GM12878 (cell line): Measurements from ENCODE around the gene RTP5. TPM values are rescaled to one million over a fixed set of nuclear protein-coding genes. Genes with fewer than 3 reads are reported as not detected.

Experiments used
- ATF7 ChIP-seq: fragments of 450-650 bp; IDR thresholded peaks from 2 replicates; pipeline ENCODE4 v1.6.1; 2016; ENCODE audit warnings: low read depth, mild to moderate bottlenecking
- CBX5 ChIP-seq: sonication (generic); IDR thresholded peaks from 2 replicates; pipeline ENCODE4 v1.6.1; 2016; ENCODE audit warnings: low read depth, moderate library complexity, mild to moderate bottlenecking, inconsistent platforms
- CEBPB ChIP-seq, 2 experiments: fragments of 150-350 bp in 1 of 2; IDR thresholded peaks; 2 replicates each; pipeline ENCODE4 v1.6.1; 2012 to 2014; ENCODE audit warnings: low read depth in 2 of 2, low read length in 2 of 2, borderline replicate concordance in 1 of 2, inconsistent platforms in 1 of 2
- CREM ChIP-seq: IDR thresholded peaks from 2 replicates; pipeline ENCODE4 v1.6.1; 2014; ENCODE audit warnings: antibody characterized with exemption, low read depth
- EGR1 ChIP-seq, 2 experiments: IDR thresholded peaks; 1 replicate in 1 of 2; 2 replicates in 1 of 2; pipeline ENCODE4 v1.6.1; 2011 to 2012; ENCODE audit warnings: low read depth in 2 of 2, low read length in 2 of 2, borderline replicate concordance in 1 of 2, mild to moderate bottlenecking in 1 of 2, moderate library complexity in 1 of 2
- ESRRA ChIP-seq: IDR thresholded peaks from 2 replicates; pipeline ENCODE4 v1.6.1; 2012; ENCODE audit warnings: mild to moderate bottlenecking, low read length, improper control_type of control experiment
- EZH2 ChIP-seq: IDR thresholded peaks from 2 replicates; pipeline ENCODE4 v1.6.1; 2012; ENCODE audit warnings: low read depth, mild to moderate bottlenecking, control low read depth, inconsistent platforms, low read length, borderline replicate concordance; ENCODE audit not compliant: control insufficient read depth
- HCFC1 ChIP-seq: fragments of 150-350 bp; IDR thresholded peaks from 2 replicates; pipeline ENCODE4 v1.6.1; 2014; ENCODE audit warnings: low read length
- HDAC2 ChIP-seq: fragments of 200-600 bp; sonication (generic); IDR thresholded peaks from 2 replicates; pipeline ENCODE4 v1.6.1; 2017
- IRF3 ChIP-seq: fragments of 450-650 bp; IDR thresholded peaks from 2 replicates; pipeline ENCODE4 v1.6.1; 2014; ENCODE audit warnings: mild to moderate bottlenecking
- JUND ChIP-seq: IDR thresholded peaks from 2 replicates; pipeline ENCODE4 v1.6.1; 2012; ENCODE audit warnings: low read depth, mild to moderate bottlenecking, low read length, improper control_type of control experiment, moderate library complexity
- KAT2A ChIP-seq: conservative IDR thresholded peaks from 2 replicates; pipeline ENCODE4 v1.6.1; 2011; ENCODE audit warnings: low read depth, low read length; ENCODE audit not compliant: control insufficient read depth
- KLF5 ChIP-seq: fragments of 450-650 bp; IDR thresholded peaks from 2 replicates; pipeline ENCODE4 v1.6.1; 2014; ENCODE audit warnings: mild to moderate bottlenecking; ENCODE audit not compliant: partially characterized antibody
- MTA3 ChIP-seq: IDR thresholded peaks from 2 replicates; pipeline ENCODE4 v1.6.1; 2012; ENCODE audit warnings: low read length, inconsistent platforms, borderline replicate concordance
- MYB ChIP-seq: fragments of 150-350 bp; IDR thresholded peaks from 2 replicates; pipeline ENCODE4 v1.6.1; 2014; ENCODE audit warnings: mild to moderate bottlenecking, low read depth, low read length, borderline replicate concordance
- NFYA ChIP-seq: IDR thresholded peaks from 2 replicates; pipeline ENCODE4 v1.6.1; 2011; ENCODE audit warnings: low read depth, mild to moderate bottlenecking, low read length, improper control_type of control experiment, borderline replicate concordance
- NKRF ChIP-seq: fragments of 450-650 bp; conservative IDR thresholded peaks from 2 replicates; pipeline ENCODE4 v1.6.1; 2017; ENCODE audit warnings: mild to moderate bottlenecking, moderate library complexity
- NR2C2 ChIP-seq: IDR thresholded peaks from 2 replicates; pipeline ENCODE4 v1.6.1; 2011; ENCODE audit warnings: borderline replicate concordance, low read depth; ENCODE audit not compliant: control insufficient read depth, insufficient read length
- NRF1 ChIP-seq: conservative IDR thresholded peaks from 2 replicates; pipeline ENCODE4 v1.6.1; 2011; ENCODE audit warnings: mild to moderate bottlenecking, low read depth, low read length, improper control_type of control experiment
- PAX8 ChIP-seq: fragments of 450-650 bp; IDR thresholded peaks from 2 replicates; pipeline ENCODE4 v1.6.1; 2017; ENCODE audit warnings: mild to moderate bottlenecking, moderate library complexity
- PML ChIP-seq: IDR thresholded peaks from 2 replicates; pipeline ENCODE4 v1.6.1; 2012; ENCODE audit warnings: low read length, inconsistent platforms
- POLR2A ChIP-seq: IDR thresholded peaks from 2 replicates; pipeline ENCODE4 v1.6.1; 2011; ENCODE audit warnings: low read depth, mild to moderate bottlenecking, low read length
- RAD51 ChIP-seq: fragments of 450-650 bp; IDR thresholded peaks from 2 replicates; pipeline ENCODE4 v1.6.1; 2016; ENCODE audit warnings: moderate library complexity, mild to moderate bottlenecking, inconsistent platforms
- RB1 ChIP-seq: fragments of 450-650 bp; formaldehyde crosslinking; IDR thresholded peaks from 2 replicates; pipeline ENCODE4 v1.6.1; 2017; ENCODE audit warnings: mild to moderate bottlenecking, borderline replicate concordance
- RELA ChIP-seq: fragments of 450-650 bp; IDR thresholded peaks from 2 replicates; pipeline ENCODE4 v1.8.0; 2014; ENCODE audit warnings: borderline replicate concordance; ENCODE audit not compliant: partially characterized antibody
- RFX5 ChIP-seq: IDR thresholded peaks from 2 replicates; pipeline ENCODE4 v1.6.1; 2011; ENCODE audit warnings: low read depth, low read length, improper control_type of control experiment
- RUNX3 ChIP-seq: IDR thresholded peaks from 2 replicates; pipeline ENCODE4 v1.6.1; 2012; ENCODE audit warnings: low read length, inconsistent platforms
- SIX5 ChIP-seq: IDR thresholded peaks from 2 replicates; pipeline ENCODE4 v1.6.1; 2011; ENCODE audit warnings: mild to moderate bottlenecking, low read depth, low read length, moderate library complexity; ENCODE audit not compliant: severe bottlenecking
- SPI1 ChIP-seq: IDR thresholded peaks from 2 replicates; pipeline ENCODE4 v1.6.1; 2011; ENCODE audit warnings: low read depth, mild to moderate bottlenecking, low read length, moderate library complexity, borderline replicate concordance; ENCODE audit not compliant: insufficient read depth
- ZNF24 ChIP-seq: fragments of 450-650 bp; IDR thresholded peaks from 2 replicates; pipeline ENCODE4 v1.6.1; 2017; ENCODE audit warnings: antibody characterized with exemption, mild to moderate bottlenecking
- ZNF274 ChIP-seq: IDR thresholded peaks from one replicate; pipeline ENCODE4 v1.8.0; 2011; ENCODE audit not compliant: insufficient read length, insufficient read depth
- ZSCAN29 ChIP-seq: fragments of 450-650 bp; IDR thresholded peaks from 2 replicates; pipeline ENCODE4 v1.6.1; 2017; ENCODE audit warnings: mild to moderate bottlenecking, moderate library complexity
- polyA plus RNA-seq, 11 experiments: library from polyadenylated mRNA; depleted of rRNA in 4 of 11; unstranded in 6 of 11; stranded (reverse) in 5 of 11; fragments of >200 nt; fragmentation: Nextera tagmentation in 4 of 11; fragmentation: Illumina TruSeq in 1 of 11; extraction: Ambion mirVana in 4 of 11; extraction: Trizol in 1 of 11; gene quantifications; 1 replicate in 1 of 11; 2 replicates in 10 of 11; pipeline versions ENCODE4 v1.2.1 to v1.2.3, GENCODE V29; 2011 to 2016; ENCODE audit warnings: inconsistent platforms in 2 of 11, missing spikeins in 2 of 11, low read depth in 1 of 11
- total RNA-seq, 4 experiments: library from RNA; depleted of rRNA in 3 of 4; stranded (reverse); fragments of >200 nt in 3 of 4; fragmentation: Illumina TruSeq in 1 of 4; extraction: Trizol in 1 of 4; gene quantifications; 2 replicates each; pipeline versions ENCODE4 v1.2.1 to v1.2.3, GENCODE V29; 2013 to 2021

The RTP5 gene
- total and polyA plus RNA-seq, 10 of the 15 experiments (the other 5 are each of a cell fraction or from before 2014, with no cell fraction given): 0.05 TPM; not detected in 9

DNA sequence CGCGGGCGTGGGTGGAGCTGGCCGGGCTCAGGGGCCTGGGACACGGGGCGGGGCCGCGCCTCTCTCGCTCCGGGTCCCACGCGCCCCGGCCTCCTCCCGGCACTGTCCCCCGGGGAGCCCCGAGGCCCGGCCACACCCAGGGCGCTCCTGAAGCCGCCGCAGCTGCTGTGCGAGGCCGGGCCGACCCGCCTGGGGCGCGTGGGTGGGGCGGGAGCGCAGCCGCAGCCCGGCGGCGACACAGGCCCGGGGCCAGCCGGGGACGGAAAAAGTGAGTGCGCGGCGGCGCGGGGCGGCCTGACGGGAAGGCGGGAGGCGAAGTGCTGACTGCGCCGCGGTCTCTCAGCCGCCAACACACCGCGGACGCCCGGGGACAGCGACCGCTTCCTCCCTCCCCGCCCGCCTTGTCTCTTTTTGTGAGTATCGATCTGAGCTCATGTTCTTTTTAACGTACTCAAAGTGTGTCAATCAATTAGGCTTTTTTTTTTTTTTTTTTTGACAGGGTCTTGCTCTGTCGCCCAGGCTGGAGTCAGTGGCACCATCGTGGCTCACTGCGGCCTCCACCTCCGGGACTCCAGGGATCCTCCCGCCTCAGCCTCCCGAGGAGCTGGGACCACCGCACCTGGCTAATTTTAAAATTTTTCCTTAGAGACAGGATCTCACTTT lies 25.3 kb upstream of the RTP5 start (continued):
- TF ChIP-seq IRF3 (no peak), NFYA (no peak), JUND (peak; percentile 44; the same call in 1 of the 2 replicates), RELA (no peak), RAD51 (no peak), EGR1 (IDR thresholded peaks at IDR 0.05; ENCODE audit: borderline replicate concordance in 1 of 2, low read depth in 2 of 2, low read length in 2 of 2) (peak in 1 of 2 experiments; percentile 89; a peak in 2 of 3 replicates), RFX5 (no peak), RB1 (peak; percentile 67; the same call in 1 of the 2 replicates), CREM (no peak), POLR2A (peak; percentile 67), EZH2 (no peak), ZSCAN29 (0 out of 2 replicates have a peak, but pooled peaks have one; percentile 31), PAX8 (no peak), NRF1 (no peak), HCFC1 (no peak), SIX5 (no peak), MYB (no peak), CBX5 (no peak), KLF5 (no peak), RUNX3 (peak; percentile 64), NKRF (peak; percentile 53; the same call in 1 of the 2 replicates), ZNF274 (no peak), KAT2A (no peak), NR2C2 (no peak), MTA3 (no peak), ZNF24 (0 out of 2 replicates have a peak, but pooled peaks have one; percentile 18), CEBPB (IDR thresholded peaks at IDR 0.05; ENCODE audit: borderline replicate concordance in 1 of 2, low read depth in 2 of 2, low read length in 2 of 2) (no peak), ATF7 (peak; percentile 31; the same call in 1 of the 2 replicates), SPI1 (0 out of 2 replicates have a peak, but pooled peaks have one; percentile 45), PML (no peak), HDAC2 (no peak), ESRRA (no peak)
